ENCODE measurements around the gene STAG2.

DNA sequence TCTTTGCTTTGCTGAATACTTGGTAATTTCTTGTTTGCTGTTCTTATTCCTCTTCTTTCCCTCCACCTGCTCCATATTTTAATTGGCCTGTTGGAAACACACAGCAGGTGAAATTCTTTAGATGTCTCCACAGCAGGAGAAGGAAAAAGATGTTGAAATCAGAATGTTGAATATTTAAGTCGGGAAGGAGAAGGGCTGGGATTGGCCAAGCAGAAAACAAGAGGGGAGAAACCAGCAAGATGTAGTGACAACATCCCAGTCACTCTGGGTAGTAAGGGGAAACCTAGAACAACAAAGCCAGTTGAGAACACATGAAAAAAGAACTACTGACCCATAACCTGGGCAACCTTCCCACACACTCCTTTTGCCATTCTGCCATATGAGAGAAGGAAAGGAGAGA lies 37.3 kb upstream of the STAG2 start:
- TF ChIP-seq, protein P1, sequence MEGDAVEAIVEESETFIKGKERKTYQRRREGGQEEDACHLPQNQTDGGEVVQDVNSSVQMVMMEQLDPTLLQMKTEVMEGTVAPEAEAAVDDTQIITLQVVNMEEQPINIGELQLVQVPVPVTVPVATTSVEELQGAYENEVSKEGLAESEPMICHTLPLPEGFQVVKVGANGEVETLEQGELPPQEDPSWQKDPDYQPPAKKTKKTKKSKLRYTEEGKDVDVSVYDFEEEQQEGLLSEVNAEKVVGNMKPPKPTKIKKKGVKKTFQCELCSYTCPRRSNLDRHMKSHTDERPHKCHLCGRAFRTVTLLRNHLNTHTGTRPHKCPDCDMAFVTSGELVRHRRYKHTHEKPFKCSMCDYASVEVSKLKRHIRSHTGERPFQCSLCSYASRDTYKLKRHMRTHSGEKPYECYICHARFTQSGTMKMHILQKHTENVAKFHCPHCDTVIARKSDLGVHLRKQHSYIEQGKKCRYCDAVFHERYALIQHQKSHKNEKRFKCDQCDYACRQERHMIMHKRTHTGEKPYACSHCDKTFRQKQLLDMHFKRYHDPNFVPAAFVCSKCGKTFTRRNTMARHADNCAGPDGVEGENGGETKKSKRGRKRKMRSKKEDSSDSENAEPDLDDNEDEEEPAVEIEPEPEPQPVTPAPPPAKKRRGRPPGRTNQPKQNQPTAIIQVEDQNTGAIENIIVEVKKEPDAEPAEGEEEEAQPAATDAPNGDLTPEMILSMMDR (IDR thresholded peaks at IDR 0.05) = no peak
- no peak for TF ChIP-seq POLR2A (IDR thresholded peaks at IDR 0.05)

Measured in lower leg skin (tissue), 3 donors.